ENCODE results near the gene STK10.

The STK10 gene

DNA sequence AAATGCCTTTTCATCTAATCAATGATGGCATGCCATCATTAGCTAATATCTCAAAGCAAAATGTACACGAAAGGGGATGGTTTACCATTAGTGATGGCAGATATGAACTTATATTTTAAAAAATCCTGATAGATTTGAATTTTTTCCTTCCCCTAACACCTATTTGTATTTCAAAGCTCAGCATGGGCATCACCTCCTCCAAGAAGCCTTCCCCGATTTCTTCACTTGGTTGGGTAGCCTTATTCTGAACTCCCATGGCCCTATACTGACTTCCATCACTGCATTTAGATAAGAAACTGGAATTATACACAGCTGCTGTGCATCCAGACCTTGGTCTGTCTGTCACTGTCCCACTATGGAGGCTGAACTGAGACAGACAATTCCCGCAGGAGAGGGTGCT, 132.0 kb downstream of the STK10 start:
- H4K20me1 ChIP-seq, result peaks cover 0 to 96% (median 15%) of the 10 kb centered on the region in 11 experiments; a peak in 11 of 22 replicates
- peaks cover 0 to 7% (median 0%) of the 10 kb centered on the region in 10 experiments; a peak in 1 of 20 replicates for H3K4me1 ChIP-seq
- H3K36me3 ChIP-seq, result peaks cover 95 to 100% (median 98%) of the 10 kb centered on the region in 11 experiments
- no peak for TF ChIP-seq Cebpa-rat (IDR thresholded peaks at IDR 0.05)
- H3K9ac ChIP-seq, result no peak overlapping the region
- no peak overlapping the region for H3K27ac ChIP-seq
- H3K4me3 ChIP-seq, result no peak overlapping the region
- no peaks in the 10 kb centered on the region for H3K9me3 ChIP-seq (replicated peaks in 1 of 11)
- no peak overlapping the region for H3K4me2 ChIP-seq
- H3K27me3 ChIP-seq, result no peaks in the 10 kb centered on the region

DNA sequence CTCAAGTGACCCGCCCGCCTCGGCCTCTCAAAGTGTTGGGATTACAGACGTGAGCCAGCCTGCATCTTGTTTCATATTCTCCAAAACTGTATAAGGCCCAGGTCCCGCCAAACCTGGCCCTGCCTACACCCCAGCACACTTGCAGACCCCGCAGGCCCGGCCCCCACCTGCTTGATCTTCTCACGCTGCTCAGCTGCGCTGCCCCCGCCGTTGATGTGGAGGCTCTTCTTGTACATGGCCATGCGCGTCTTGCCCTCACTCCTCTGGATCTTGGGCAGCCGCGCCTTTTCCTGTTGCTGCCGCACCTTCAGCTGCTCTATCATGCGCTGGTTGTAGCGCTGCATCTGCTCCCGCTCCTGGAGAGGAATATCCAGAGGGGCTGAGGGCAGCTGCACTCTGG, 132.6 kb downstream of the STK10 start:
- Histone ChIP-seq H3K27me3 (no peaks in the 10 kb centered on the region), H3K4me2 (no peak overlapping the region), H3K36me3 (peaks cover 95 to 100% (median 98%) of the 10 kb centered on the region in 11 experiments), H3K4me3 (no peak overlapping the region), H3K9me3 (replicated peaks in 1 of 11) (no peaks in the 10 kb centered on the region), H3K27ac (peak overlapping the region in 1 of 11 experiments; percentile 10; a peak in 1 of 22 replicates), H3K9ac (no peak overlapping the region), H3K4me1 (peaks cover 0 to 7% (median 0%) of the 10 kb centered on the region in 10 experiments; a peak in 3 of 20 replicates), H4K20me1 (peaks cover 0 to 96% (median 14%) of the 10 kb centered on the region in 11 experiments; a peak in 11 of 22 replicates)
- TF ChIP-seq Cebpa-rat (IDR thresholded peaks at IDR 0.05), result no peak

DNA sequence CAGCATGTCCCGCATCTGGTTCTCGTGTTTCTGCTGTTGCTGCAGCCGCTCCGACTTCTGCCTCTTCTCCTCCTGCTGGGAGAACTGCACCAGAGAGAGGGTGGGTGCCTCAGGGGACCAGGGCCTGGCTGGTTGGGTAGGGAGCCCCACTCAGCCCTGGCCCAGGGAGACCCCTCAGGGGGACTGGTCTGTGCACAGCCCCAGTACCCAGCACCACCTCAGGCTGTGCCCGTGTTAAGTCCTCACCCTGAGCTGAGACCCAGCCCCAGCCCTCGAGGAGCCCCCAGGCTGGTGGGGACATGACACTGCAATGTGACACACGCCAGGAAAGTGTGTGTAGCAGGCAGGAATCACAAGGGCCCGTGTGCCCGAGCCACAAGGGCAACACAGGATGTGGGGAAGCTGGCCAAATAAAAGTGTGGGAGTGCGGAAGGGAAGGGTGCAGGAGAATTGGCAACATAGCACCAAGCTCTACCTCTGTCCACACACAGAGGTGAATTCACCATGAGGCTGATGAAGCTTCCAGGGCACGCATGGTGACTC, 133.3 kb downstream of the STK10 start:
- Histone ChIP-seq H3K27ac (no peak overlapping the region; a peak in 2 of 22 replicates), H4K20me1 (peaks cover 0 to 96% (median 8%) of the 10 kb centered on the region in 11 experiments; a peak in 11 of 22 replicates), H3K4me2 (no peak overlapping the region), H3K4me1 (peaks cover 0 to 13% (median 2%) of the 10 kb centered on the region in 10 experiments; a peak in 9 of 20 replicates), H3K4me3 (no peak overlapping the region), H3K9me3 (replicated peaks in 1 of 11) (no peaks in the 10 kb centered on the region), H3K9ac (0 out of 22 replicates have a peak overlapping the region, but pooled peaks of 1 of the 11 experiments have one; percentile 4), H3K36me3 (peaks cover 95 to 100% (median 98%) of the 10 kb centered on the region in 11 experiments), H3K27me3 (no peaks in the 10 kb centered on the region)
- TF ChIP-seq Cebpa-rat (IDR thresholded peaks at IDR 0.05), result no peak

DNA sequence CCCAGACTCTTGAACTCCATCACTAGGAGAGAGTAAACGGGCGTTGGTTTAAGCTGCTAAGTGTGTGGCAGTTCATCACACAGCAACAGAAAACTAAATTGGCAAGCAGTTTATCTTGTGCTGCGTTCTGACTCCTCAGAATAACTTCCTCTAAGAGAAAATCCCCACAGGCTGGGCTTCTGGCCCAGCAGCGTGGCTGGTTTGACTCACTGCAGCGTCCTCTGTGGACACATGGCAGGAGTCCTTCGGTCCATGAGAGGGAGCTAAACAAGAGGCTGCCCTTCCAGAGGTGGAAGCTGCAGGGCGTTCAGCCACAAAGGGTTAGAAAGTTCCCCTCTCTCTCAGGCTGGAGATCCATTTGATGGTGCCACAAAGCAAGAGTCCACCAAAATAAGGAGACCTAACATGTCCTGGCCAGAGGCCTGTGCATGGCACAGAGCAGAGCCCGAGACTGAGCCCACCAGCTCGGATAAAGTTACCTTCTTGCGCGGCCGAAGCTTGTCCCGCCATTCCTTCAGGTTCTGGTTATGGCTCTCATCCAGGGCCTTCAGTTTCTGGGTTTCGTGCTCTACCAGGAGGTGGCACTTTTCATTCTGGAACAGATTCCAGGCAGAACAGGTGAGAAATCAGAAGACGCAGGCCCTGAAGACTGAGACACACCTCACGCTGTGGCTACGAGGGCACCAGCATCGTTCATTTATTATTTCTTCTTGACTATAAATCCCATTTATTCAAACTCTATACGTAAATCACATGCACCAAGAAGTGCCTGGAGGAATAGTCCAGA, 135.4 kb downstream of the STK10 start:
- no peak for TF ChIP-seq Cebpa-rat (IDR thresholded peaks at IDR 0.05)
- Histone ChIP-seq H3K9ac (no peak overlapping the region), H4K20me1 (peaks cover 0 to 96% (median 7%) of the 10 kb centered on the region in 11 experiments; a peak in 11 of 22 replicates), H3K4me1 (peaks cover 9 to 33% (median 15%) of the 10 kb centered on the region in 10 experiments), H3K27ac (no peak overlapping the region), H3K4me2 (no peak overlapping the region), H3K4me3 (no peak overlapping the region), H3K36me3 (peaks cover 97 to 100% (median 98%) of the 10 kb centered on the region in 11 experiments), H3K27me3 (no peaks in the 10 kb centered on the region), H3K9me3 (replicated peaks in 1 of 11) (no peaks in the 10 kb centered on the region)

DNA sequence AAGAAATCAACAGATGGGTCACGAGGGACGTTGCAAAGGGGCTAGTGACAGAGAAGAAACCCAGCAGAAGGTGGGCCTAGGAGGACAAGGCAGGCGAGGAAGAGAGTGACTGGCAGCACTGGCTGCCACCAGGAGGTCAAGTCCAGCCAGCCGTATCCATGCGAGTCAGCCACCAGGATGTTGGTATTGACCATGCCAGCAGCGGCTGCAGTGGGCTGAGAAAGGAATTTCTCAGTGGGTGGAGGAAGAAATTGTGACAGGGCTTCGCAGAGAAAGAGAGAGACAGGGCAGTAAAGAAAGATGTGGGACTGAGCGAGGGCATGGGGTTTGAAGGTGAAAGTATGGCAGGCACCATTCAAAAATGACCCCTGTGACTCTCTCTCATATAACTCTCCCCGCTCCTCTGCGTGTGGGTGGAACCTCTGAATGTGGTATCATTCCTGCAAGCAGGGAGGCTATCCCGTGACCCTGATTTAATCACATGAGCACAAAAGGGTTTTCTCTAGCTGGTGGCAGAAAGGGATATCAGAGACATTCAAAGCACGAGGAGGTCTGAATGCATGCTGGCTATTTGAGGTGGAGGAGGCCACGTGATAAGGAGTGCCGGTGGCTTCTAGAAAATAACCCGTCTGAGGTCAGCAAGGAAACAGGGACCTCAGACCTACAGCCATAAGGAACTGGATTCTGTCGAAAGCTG, 136.2 kb downstream of the STK10 start:
- Histone ChIP-seq H3K4me1 (peaks cover 17 to 42% (median 23%) of the 10 kb centered on the region in 10 experiments), H4K20me1 (peaks cover 0 to 96% (median 0%) of the 10 kb centered on the region in 11 experiments; a peak in 10 of 22 replicates), H3K9ac (no peak overlapping the region), H3K27ac (no peak overlapping the region), H3K9me3 (replicated peaks in 1 of 11) (no peaks in the 10 kb centered on the region), H3K27me3 (no peaks in the 10 kb centered on the region), H3K4me2 (no peak overlapping the region), H3K36me3 (peaks cover 97 to 100% (median 98%) of the 10 kb centered on the region in 11 experiments), H3K4me3 (no peak overlapping the region)
- no peak for TF ChIP-seq Cebpa-rat (IDR thresholded peaks at IDR 0.05)

DNA sequence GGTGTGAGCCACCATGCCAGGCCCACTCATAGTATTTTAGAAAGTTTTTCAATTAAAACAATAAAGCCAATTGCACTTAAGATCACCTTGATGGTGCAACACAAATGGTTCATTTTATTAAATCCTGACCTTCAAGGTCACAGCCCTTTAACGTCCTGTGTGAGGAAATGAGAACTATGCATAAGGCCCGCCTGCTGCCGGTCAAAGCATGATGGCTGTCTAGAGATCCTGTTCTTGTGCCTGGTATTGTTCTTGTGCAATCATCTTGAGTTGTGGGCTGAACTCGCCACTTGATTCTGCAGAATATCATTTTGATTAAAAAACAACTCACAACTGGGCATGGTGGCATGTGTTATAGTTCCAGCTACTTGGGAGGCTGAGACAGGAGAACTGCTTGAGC, 137.9 kb downstream of the STK10 start:
- peaks cover 0 to 99% (median 3%) of the 10 kb centered on the region in 11 experiments; a peak in 10 of 22 replicates for H4K20me1 ChIP-seq
- no peak overlapping the region for H3K27ac ChIP-seq
- H3K9ac ChIP-seq, result no peak overlapping the region
- TF ChIP-seq Cebpa-rat (IDR thresholded peaks at IDR 0.05), result peak in 1 of 11 experiments; percentile 61; a peak in 1 of 22 replicates
- peaks cover 35 to 59% (median 40%) of the 10 kb centered on the region in 10 experiments for H3K4me1 ChIP-seq
- H3K36me3 ChIP-seq, result peaks cover 87 to 98% (median 89%) of the 10 kb centered on the region in 11 experiments
- H3K4me2 ChIP-seq, result 0 out of 22 replicates have a peak overlapping the region, but pooled peaks of 1 of the 11 experiments have one; percentile 60
- H3K4me3 ChIP-seq, result no peak overlapping the region
- no peaks in the 10 kb centered on the region for H3K27me3 ChIP-seq
- H3K9me3 ChIP-seq (replicated peaks in 1 of 11), result no peaks in the 10 kb centered on the region

DNA sequence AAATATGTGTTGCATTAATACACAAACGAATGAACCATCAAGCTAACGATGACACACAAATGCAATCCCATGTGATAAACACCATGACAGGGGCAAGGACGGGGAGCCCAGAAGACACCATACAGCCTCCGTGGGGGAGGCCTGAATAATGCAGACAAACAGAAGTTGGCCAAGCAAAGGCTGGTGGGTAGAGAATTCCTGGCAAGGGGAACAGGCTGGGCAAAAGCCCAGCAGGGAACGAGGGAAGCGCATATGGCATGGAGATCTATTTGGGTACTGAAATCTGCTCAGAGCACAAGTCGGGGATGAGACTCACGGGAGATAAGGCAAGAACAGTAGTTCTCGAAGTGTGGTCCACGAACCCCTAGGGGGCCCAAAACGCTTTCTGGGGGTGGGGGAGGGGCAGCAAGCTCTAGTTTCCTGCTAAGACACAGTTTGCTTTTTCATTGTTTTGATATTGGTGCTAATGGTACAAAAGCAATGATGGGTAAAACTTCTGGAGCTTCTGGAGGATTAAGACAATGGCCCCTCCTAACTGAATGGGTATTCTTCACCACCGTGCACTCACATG, 138.7 kb downstream of the STK10 start:
- Histone ChIP-seq H3K4me2 (peak overlapping the region in 2 of 11 experiments; percentile 53 to 60; a peak in 4 of 22 replicates), H3K4me1 (peaks cover 42 to 63% (median 48%) of the 10 kb centered on the region in 10 experiments), H3K36me3 (peaks cover 84 to 98% (median 88%) of the 10 kb centered on the region in 11 experiments), H4K20me1 (peaks cover 0 to 100% (median 3%) of the 10 kb centered on the region in 11 experiments; a peak in 10 of 22 replicates), H3K9ac (no peak overlapping the region), H3K27me3 (no peaks in the 10 kb centered on the region), H3K4me3 (no peak overlapping the region), H3K9me3 (replicated peaks in 1 of 11) (no peaks in the 10 kb centered on the region), H3K27ac (no peak overlapping the region)
- TF ChIP-seq Cebpa-rat (IDR thresholded peaks at IDR 0.05), result no peak

DNA sequence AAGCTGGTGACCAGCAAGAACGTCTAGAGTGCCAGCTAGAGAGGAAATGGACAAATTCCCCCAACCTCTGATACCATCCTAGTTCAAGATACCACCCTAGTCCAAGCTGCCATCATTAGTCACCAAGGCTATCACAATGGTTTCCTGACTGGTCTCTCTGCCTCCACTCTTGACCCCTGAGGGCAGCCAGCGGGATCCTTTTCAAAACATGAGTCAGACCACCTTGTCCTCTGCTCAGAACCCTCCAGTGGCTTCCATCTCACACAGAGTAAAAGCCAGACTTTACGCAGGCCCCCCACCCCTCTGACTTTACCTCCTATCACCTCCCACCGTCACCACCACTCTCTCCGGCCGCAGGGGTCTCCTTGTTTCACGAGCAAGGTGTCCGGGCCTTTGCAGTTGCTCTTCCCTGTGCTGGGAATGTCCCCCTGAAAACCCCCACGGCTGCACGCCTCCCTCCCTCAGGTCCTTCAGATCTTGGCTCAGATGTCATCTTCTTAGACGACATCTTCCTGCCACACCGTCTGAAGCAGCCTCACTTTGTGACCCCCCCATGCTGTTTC, 139.4 kb downstream of the STK10 start:
- Histone ChIP-seq H3K4me3 (no peak overlapping the region), H3K36me3 (peaks cover 84 to 98% (median 88%) of the 10 kb centered on the region in 11 experiments), H3K4me1 (peaks cover 45 to 63% (median 52%) of the 10 kb centered on the region in 10 experiments)

More for the DNA sequence above, 139.4 kb downstream of the STK10 start:
- Histone ChIP-seq H3K27me3 (no peaks in the 10 kb centered on the region), H3K27ac (no peak overlapping the region; a peak in 1 of 22 replicates), H3K9me3 (replicated peaks in 1 of 11) (no peaks in the 10 kb centered on the region), H3K9ac (no peak overlapping the region), H3K4me2 (peak overlapping the region in 5 of 11 experiments; percentile 7 to 60 (median 39); a peak in 6 of 22 replicates), H4K20me1 (peaks cover 0 to 100% (median 3%) of the 10 kb centered on the region in 11 experiments; a peak in 8 of 22 replicates)
- TF ChIP-seq Cebpa-rat (IDR thresholded peaks at IDR 0.05), result no peak

Measured in BLaER1 treated with 17β-estradiol and CSF1 and Interleukin-3, amounts not matched to agents 10 nM and 100 nM (cell line).